A549 (cell line): ENCODE results near the gene LPAR6. TPM values are rescaled to one million over a fixed set of nuclear protein-coding genes. Genes with fewer than 3 reads are reported as not detected.

Experiments
- ATAC-seq, 2 experiments: fragments of 200-7000 bp in 1 of 2; fragments of >200 bp in 1 of 2; cut with Nextera tagmentation in 1 of 2; cut with Tn5 transposase in 1 of 2; 3 replicates each; pipeline versions ENCODE4 v1.8.0 to v1.9.1; 2018 to 2020; ENCODE audit warnings: mild to moderate bottlenecking in 1 of 2, moderate library complexity in 1 of 2
- CTCF ChIA-PET: fragments of 300-600 bp; sonication (Branson Sonifier 250); formaldehyde crosslinking; extraction: SDS; loops from one replicate; lab custom pipeline; 2021; ENCODE audit warnings: antibody characterized with exemption, inconsistent platforms; lab: Yijun Ruan, JAX
- POLR2A ChIA-PET: fragments of 350-600 bp; formaldehyde crosslinking; extraction: SDS; loops from one replicate; lab custom pipeline; 2021; ENCODE audit warnings: antibody characterized with exemption, inconsistent platforms; lab: Yijun Ruan, JAX
- DNase-seq, 2 experiments: peaks; one replicate each; pipeline versions ENCODE4 v3.0.0 to v3.0.0-alpha.2; 2011 to 2016; ENCODE audit warnings: low read depth in 1 of 2, low spot score in 1 of 2
- FAIRE-seq: peaks from 2 replicates; lab custom pipeline; 2011; peaks lifted over from hg19 to GRCh38; lab: Jason Lieb, UNC
- H3K27ac ChIP-seq, 2 experiments: fragments of >200 bp; sonication (Bioruptor Twin); formaldehyde crosslinking; 3 replicates each; pipeline ENCODE4 v1.5.1; 2016 to 2017
- H3K4me1 ChIP-seq: fragments of >200 bp; sonication (Bioruptor Twin); formaldehyde crosslinking; 3 replicates; pipeline ENCODE4 v1.6.1; 2016
- H3K4me2 ChIP-seq: fragments of >200 bp; sonication (Bioruptor Twin); formaldehyde crosslinking; 3 replicates; pipeline ENCODE4 v1.6.1; 2016
- H3K4me3 ChIP-seq: fragments of >200 bp; sonication (Bioruptor Twin); formaldehyde crosslinking; 3 replicates; pipeline ENCODE4 v1.5.1; 2016
- H3K9me3 ChIP-seq: fragments of >200 bp; sonication (Bioruptor Twin); formaldehyde crosslinking; 3 replicates; pipeline ENCODE4 v1.6.1; 2016
- BHLHE40 ChIP-seq: IDR thresholded peaks from 2 replicates; pipeline ENCODE4 v1.6.1; 2012; ENCODE audit warnings: low read depth, low read length, inconsistent platforms
- CTCF ChIP-seq: fragments of >200 bp; sonication (Bioruptor Twin); formaldehyde crosslinking; IDR thresholded peaks from 3 replicates; pipeline ENCODE4 v1.5.1; 2016
- EHF ChIP-seq: fragments of 250-450 bp; sonication (Bioruptor Pico); IDR thresholded peaks from 2 replicates; pipeline ENCODE4 v1.5.0; 2020; ENCODE audit warnings: mild to moderate bottlenecking
- EP300 ChIP-seq, 2 experiments: fragments of >200 bp; sonication (Bioruptor Twin); formaldehyde crosslinking; IDR thresholded peaks; 2 replicates in 1 of 2; 3 replicates in 1 of 2; pipeline ENCODE4 v1.6.1; 2016 to 2017
- ESRRA ChIP-seq: fragments of 150-350 bp; IDR thresholded peaks from 2 replicates; pipeline ENCODE4 v1.6.1; 2014; ENCODE audit warnings: mild to moderate bottlenecking, low read length, borderline replicate concordance
- FOXS1 ChIP-seq: fragments of 250-450 bp; sonication (Bioruptor Pico); IDR thresholded peaks from 2 replicates; pipeline ENCODE4 v1.5.0; 2020; ENCODE audit warnings: mild to moderate bottlenecking, moderate library complexity
- GATA3 ChIP-seq: IDR thresholded peaks from 2 replicates; pipeline ENCODE4 v1.6.1; 2012; ENCODE audit warnings: borderline replicate concordance
- HDAC2 ChIP-seq: fragments of 200-600 bp; sonication (generic); IDR thresholded peaks from 2 replicates; pipeline ENCODE4 v1.6.1; 2016
- HEYL ChIP-seq: fragments of 250-450 bp; sonication (Bioruptor Pico); IDR thresholded peaks from 2 replicates; pipeline ENCODE4 v1.8.0; 2021; ENCODE audit warnings: mild to moderate bottlenecking, moderate library complexity
- HMGXB4 ChIP-seq: fragments of 250-450 bp; sonication (Bioruptor Pico); IDR thresholded peaks from 2 replicates; pipeline ENCODE4 v1.5.0; 2021; ENCODE audit warnings: mild to moderate bottlenecking, moderate library complexity, borderline replicate concordance
- HOXA7 ChIP-seq: fragments of 250-450 bp; sonication (Bioruptor Pico); IDR thresholded peaks from 2 replicates; pipeline ENCODE4 v1.5.0; 2020; ENCODE audit warnings: mild to moderate bottlenecking, moderate library complexity
- HOXB5 ChIP-seq: fragments of 250-450 bp; sonication (Bioruptor Pico); IDR thresholded peaks from 2 replicates; pipeline ENCODE4 v1.5.0; 2020; ENCODE audit warnings: mild to moderate bottlenecking, moderate library complexity
- JUN ChIP-seq, 2 experiments: fragments of >200 bp; sonication (Bioruptor Twin); formaldehyde crosslinking; IDR thresholded peaks; 2 replicates in 1 of 2; 3 replicates in 1 of 2; pipeline ENCODE4 v1.6.1; 2016 to 2017
- JUNB ChIP-seq: fragments of >200 bp; sonication (Bioruptor Twin); formaldehyde crosslinking; IDR thresholded peaks from 2 replicates; pipeline ENCODE4 v1.6.1; 2016
- KDM1A ChIP-seq: fragments of 200-600 bp; sonication (generic); IDR thresholded peaks from 2 replicates; pipeline ENCODE4 v1.6.1; 2016; ENCODE audit warnings: low read depth, mild to moderate bottlenecking
- MAFK ChIP-seq: fragments of 450-650 bp; IDR thresholded peaks from 2 replicates; pipeline ENCODE4 v1.6.1; 2014; ENCODE audit not compliant: partially characterized antibody
- MAZ ChIP-seq: fragments of 150-350 bp; IDR thresholded peaks from 2 replicates; pipeline ENCODE4 v1.6.1; 2014; ENCODE audit warnings: antibody characterized with exemption, low read depth, low read length, borderline replicate concordance
- MYC ChIP-seq: IDR thresholded peaks from 2 replicates; pipeline ENCODE4 v1.6.1; 2012; ENCODE audit warnings: mild to moderate bottlenecking, inconsistent platforms, low read length, improper control_type of control experiment, borderline replicate concordance
- NPAS2 ChIP-seq: fragments of 250-450 bp; sonication (Bioruptor Pico); IDR thresholded peaks from 2 replicates; pipeline ENCODE4 v1.8.0; 2022; ENCODE audit warnings: mild to moderate bottlenecking, moderate library complexity, borderline replicate concordance
- POLR2A ChIP-seq: IDR thresholded peaks from 2 replicates; pipeline ENCODE4 v1.6.1; 2012; ENCODE audit warnings: mild to moderate bottlenecking, low read length
- POLR2AphosphoS2 ChIP-seq: conservative IDR thresholded peaks from 2 replicates; pipeline ENCODE4 v1.6.1; 2012; ENCODE audit warnings: low read length, improper control_type of control experiment, inconsistent platforms
- RARB ChIP-seq: fragments of 250-450 bp; sonication (Bioruptor Pico); IDR thresholded peaks from 2 replicates; pipeline ENCODE4 v1.8.0; 2021; ENCODE audit warnings: mild to moderate bottlenecking, moderate library complexity
- RFX5 ChIP-seq: fragments of 450-650 bp; IDR thresholded peaks from 2 replicates; pipeline ENCODE4 v1.7.1; 2014; ENCODE audit warnings: antibody characterized with exemption, mild to moderate bottlenecking, moderate library complexity
- ZC3H11A ChIP-seq: fragments of 450-650 bp; IDR thresholded peaks from 2 replicates; pipeline ENCODE4 v1.6.1; 2014; ENCODE audit warnings: antibody characterized with exemption, mild to moderate bottlenecking
- WGBS: methylation state at CpG from one replicate; pipeline ENCODE4 v1.1.6; 2017; ENCODE audit errors: missing lambda C conversion rate; 5-methylcytosine and 5-hydroxymethylcytosine counted together
- polyA plus RNA-seq, 4 experiments: library from polyadenylated mRNA; depleted of rRNA in 3 of 4; stranded (reverse); fragments of >200 nt; fragmentation: RNase III in 1 of 4; extraction: RNeasy Plus Mini Kit Qiagen cat#74134 plus additional on column Dnase treatment in 1 of 4; gene quantifications; 2 replicates in 3 of 4; 3 replicates in 1 of 4; pipeline ENCODE4 v1.2.3, GENCODE V29; 2011 to 2017
- TF ChIP-seq, protein P1 (sequence below): fragments of 150-350 bp; IDR thresholded peaks from 2 replicates; pipeline ENCODE4 v1.6.1; 2014; ENCODE audit warnings: low read depth, mild to moderate bottlenecking, low read length
- TF ChIP-seq, protein P2 (sequence below): IDR thresholded peaks from 2 replicates; pipeline ENCODE4 v1.6.1; 2012

The LPAR6 gene
- polyA plus RNA-seq, 2 of the 4 experiments (the other 2 are of a cell fraction) = 2.0 to 6.0 TPM

DNA sequence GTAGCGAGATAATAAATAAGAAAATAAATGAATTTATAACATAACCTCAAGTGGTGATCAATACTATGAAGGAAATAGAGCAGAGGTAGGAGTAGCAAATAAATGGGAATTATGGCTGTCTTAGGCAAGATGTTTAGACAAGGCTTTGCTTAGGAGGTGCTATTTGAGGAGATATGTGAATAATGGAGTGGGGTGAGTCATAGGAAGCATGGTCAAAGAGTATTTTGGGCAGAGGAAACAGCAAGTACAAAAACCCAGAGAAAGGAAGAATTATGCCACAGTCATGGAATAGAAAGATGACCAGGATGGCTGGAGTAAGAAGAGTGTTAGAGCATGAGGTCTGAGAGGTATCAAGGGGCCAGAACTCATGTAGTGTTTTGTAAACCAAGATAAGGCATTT lies 33.6 kb upstream of the LPAR6 start:
- CTCF ChIA-PET = interaction anchor here (1.2 kb wide), 1 partner anchor 10 kb away, joined by 3 read pairs; no protein-coding TSS in a partner anchor
- TF ChIP-seq JUNB = no peak
- TF ChIP-seq EHF = no peak
- TF ChIP-seq, protein P1, sequence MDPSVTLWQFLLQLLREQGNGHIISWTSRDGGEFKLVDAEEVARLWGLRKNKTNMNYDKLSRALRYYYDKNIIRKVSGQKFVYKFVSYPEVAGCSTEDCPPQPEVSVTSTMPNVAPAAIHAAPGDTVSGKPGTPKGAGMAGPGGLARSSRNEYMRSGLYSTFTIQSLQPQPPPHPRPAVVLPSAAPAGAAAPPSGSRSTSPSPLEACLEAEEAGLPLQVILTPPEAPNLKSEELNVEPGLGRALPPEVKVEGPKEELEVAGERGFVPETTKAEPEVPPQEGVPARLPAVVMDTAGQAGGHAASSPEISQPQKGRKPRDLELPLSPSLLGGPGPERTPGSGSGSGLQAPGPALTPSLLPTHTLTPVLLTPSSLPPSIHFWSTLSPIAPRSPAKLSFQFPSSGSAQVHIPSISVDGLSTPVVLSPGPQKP = no peak
- TF ChIP-seq RFX5 = no peak
- no peak for TF ChIP-seq HMGXB4
- no peak for TF ChIP-seq HOXB5 (CRISPR knock-in tag)
- TF ChIP-seq ZC3H11A = no peak
- no peak for TF ChIP-seq ESRRA
- TF ChIP-seq GATA3 = no peak
- TF ChIP-seq RARB (CRISPR knock-in tag) = no peak
- TF ChIP-seq HDAC2 = no peak
- no peak for TF ChIP-seq FOXS1 (CRISPR knock-in tag)
- no peak for TF ChIP-seq POLR2A
- TF ChIP-seq BHLHE40 = no peak
- TF ChIP-seq CTCF = no peak
- TF ChIP-seq MAZ = no peak
- TF ChIP-seq MYC = no peak
- TF ChIP-seq JUN (IDR thresholded peaks at IDR 0.05) = no peak
- no peak for FAIRE-seq
- no peaks in the 10 kb centered on the region for H3K9me3 ChIP-seq
- H3K4me2 ChIP-seq = no peak overlapping the region
- POLR2A ChIA-PET = no interaction called here
- peaks cover 5% of the 10 kb centered on the region; the same call in 2 of the 3 replicates for H3K4me1 ChIP-seq
- DNase-seq = no peak
- no peak for ATAC-seq
- no peak overlapping the region for H3K27ac ChIP-seq
- 91% methylated on average over 1 of the region's 1 CpG for WGBS
- no peak overlapping the region for H3K4me3 ChIP-seq

GRCh38 chr13:48443442-48444208 lies 30.7 kb upstream of the LPAR6 start:
- WGBS = 86% methylated on average over 1 of the region's 1 CpG
- DNase-seq = no peak
- ChIA-PET POLR2A (no interaction called here), CTCF (no interaction called here)
- ATAC-seq = no peak
- Histone ChIP-seq H3K27ac (no peak overlapping the region), H3K9me3 (no peaks in the 10 kb centered on the region), H3K4me3 (no peak overlapping the region), H3K4me1 (peaks cover 2% of the 10 kb centered on the region; the same call in 2 of the 3 replicates), H3K4me2 (no peak overlapping the region)
- TF ChIP-seq HOXA7 (no peak), BHLHE40 (no peak), KDM1A (no peak), MAFK (no peak), HEYL (CRISPR knock-in tag) (no peak), NPAS2 (CRISPR knock-in tag) (no peak), RFX5 (no peak), HDAC2 (no peak), EP300 (IDR thresholded peaks at IDR 0.05) (no peak), POLR2AphosphoS2 (no peak)
- TF ChIP-seq, protein P2, sequence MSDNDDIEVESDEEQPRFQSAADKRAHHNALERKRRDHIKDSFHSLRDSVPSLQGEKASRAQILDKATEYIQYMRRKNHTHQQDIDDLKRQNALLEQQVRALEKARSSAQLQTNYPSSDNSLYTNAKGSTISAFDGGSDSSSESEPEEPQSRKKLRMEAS = no peak
- FAIRE-seq = peak; percentile 61
